A549 (cell line): ENCODE measurements around the gene TIMM23B. TPM values are rescaled to one million over a fixed set of nuclear protein-coding genes. Genes with fewer than 3 reads are reported as not detected.
A peak's percentile ranks its signal among the peaks of the same experiment; 100 is the strongest.
"Not testable (repeated sequence)": the region's sequence is repeated elsewhere in the genome, so short reads cannot be mapped to it uniquely, and the experiment has no call there.

ENCODE experiments used
- ATAC-seq, 2 experiments: fragments of 200-7000 bp in 1 of 2; fragments of >200 bp in 1 of 2; cut with Nextera tagmentation in 1 of 2; cut with Tn5 transposase in 1 of 2; 3 replicates each; pipeline versions ENCODE4 v1.8.0 to v1.9.1; 2018 to 2020; ENCODE audit warnings: mild to moderate bottlenecking in 1 of 2, moderate library complexity in 1 of 2
- CTCF ChIA-PET: fragments of 300-600 bp; sonication (Branson Sonifier 250); formaldehyde crosslinking; extraction: SDS; loops from one replicate; lab custom pipeline; 2021; ENCODE audit warnings: antibody characterized with exemption, inconsistent platforms; lab: Yijun Ruan, JAX
- POLR2A ChIA-PET: fragments of 350-600 bp; formaldehyde crosslinking; extraction: SDS; loops from one replicate; lab custom pipeline; 2021; ENCODE audit warnings: antibody characterized with exemption, inconsistent platforms; lab: Yijun Ruan, JAX
- DNase-seq, 2 experiments: peaks; one replicate each; pipeline versions ENCODE4 v3.0.0 to v3.0.0-alpha.2; 2011 to 2016; ENCODE audit warnings: low read depth in 1 of 2, low spot score in 1 of 2
- FAIRE-seq: peaks from 2 replicates; lab custom pipeline; 2011; peaks lifted over from hg19 to GRCh38; lab: Jason Lieb, UNC
- H3K27ac ChIP-seq, 2 experiments: fragments of >200 bp; sonication (Bioruptor Twin); formaldehyde crosslinking; 3 replicates each; pipeline ENCODE4 v1.5.1; 2016 to 2017
- H3K4me1 ChIP-seq: fragments of >200 bp; sonication (Bioruptor Twin); formaldehyde crosslinking; 3 replicates; pipeline ENCODE4 v1.6.1; 2016
- H3K4me2 ChIP-seq: fragments of >200 bp; sonication (Bioruptor Twin); formaldehyde crosslinking; 3 replicates; pipeline ENCODE4 v1.6.1; 2016
- H3K4me3 ChIP-seq: fragments of >200 bp; sonication (Bioruptor Twin); formaldehyde crosslinking; 3 replicates; pipeline ENCODE4 v1.5.1; 2016
- H3K9me3 ChIP-seq: fragments of >200 bp; sonication (Bioruptor Twin); formaldehyde crosslinking; 3 replicates; pipeline ENCODE4 v1.6.1; 2016
- CTCF ChIP-seq: fragments of >200 bp; sonication (Bioruptor Twin); formaldehyde crosslinking; IDR thresholded peaks from 3 replicates; pipeline ENCODE4 v1.5.1; 2016
- WGBS: methylation state at CpG from one replicate; pipeline ENCODE4 v1.1.6; 2017; ENCODE audit errors: missing lambda C conversion rate; 5-methylcytosine and 5-hydroxymethylcytosine counted together
- polyA plus RNA-seq, 4 experiments: library from polyadenylated mRNA; depleted of rRNA in 3 of 4; stranded (reverse); fragments of >200 nt; fragmentation: RNase III in 1 of 4; extraction: RNeasy Plus Mini Kit Qiagen cat#74134 plus additional on column Dnase treatment in 1 of 4; gene quantifications; 2 replicates in 3 of 4; 3 replicates in 1 of 4; pipeline ENCODE4 v1.2.3, GENCODE V29; 2011 to 2017

TIMM23B gene
- polyA plus RNA-seq, 2 of the 4 experiments (the other 2 are of a cell fraction) = 12.9 to 28.5 TPM

GRCh38 chr10:49953122-49953521 is 11.3 kb downstream of the TIMM23B start:
- not testable (repeated sequence) for FAIRE-seq, H3K9me3 ChIP-seq, DNase-seq, H3K4me2 ChIP-seq, H3K27ac ChIP-seq
- 88% methylated on average over 3 of the region's 3 CpGs for WGBS
- TF ChIP-seq CTCF = 0 out of 3 replicates have a peak, but pooled peaks have one; percentile 14
- TF ChIP-seq, all 56 proteins: peak for 1; not testable (repeated sequence) for 55
- peak; percentile 64 to 75; a peak in 4 of 6 replicates for ATAC-seq
- H3K4me3 ChIP-seq, POLR2A ChIA-PET, H3K4me1 ChIP-seq, CTCF ChIA-PET: not testable (repeated sequence)

- ATAC-seq, H3K4me1 ChIP-seq, H3K4me2 ChIP-seq, CTCF ChIA-PET, H3K27ac ChIP-seq, H3K4me3 ChIP-seq, FAIRE-seq, H3K9me3 ChIP-seq, POLR2A ChIA-PET, DNase-seq: not testable (repeated sequence)
- no CpG with 5 or more reads among the region's 37 CpGs for WGBS
Measured at GRCh38 chr10:49970331-49970857, 28.5 kb downstream of the TIMM23B start.

- POLR2A ChIA-PET, FAIRE-seq, H3K9me3 ChIP-seq, H3K27ac ChIP-seq, ATAC-seq, H3K4me2 ChIP-seq, H3K4me3 ChIP-seq, DNase-seq, CTCF ChIA-PET, H3K4me1 ChIP-seq: not testable (repeated sequence)
- 74% methylated on average over 2 of the region's 2 CpGs for WGBS
Measured at GRCh38 chr10:49971466-49971865, 29.6 kb downstream of the TIMM23B start.

GRCh38 chr10:49972094-49972493 is 30.2 kb downstream of the TIMM23B start:
- H3K9me3 ChIP-seq, H3K4me3 ChIP-seq, H3K4me1 ChIP-seq, FAIRE-seq, H3K27ac ChIP-seq, DNase-seq, CTCF ChIA-PET, ATAC-seq, H3K4me2 ChIP-seq, POLR2A ChIA-PET: not testable (repeated sequence)
- WGBS = 92% methylated on average over 3 of the region's 3 CpGs

GRCh38 chr10:49977756-49978155 is 35.9 kb downstream of the TIMM23B start:
- CTCF ChIA-PET, H3K4me3 ChIP-seq: not testable (repeated sequence)

GRCh38 chr10:49987207-49987606 is 45.4 kb downstream of the TIMM23B start:
- CTCF ChIA-PET, H3K4me3 ChIP-seq, FAIRE-seq, H3K4me2 ChIP-seq, H3K9me3 ChIP-seq, H3K27ac ChIP-seq, DNase-seq, ATAC-seq, H3K4me1 ChIP-seq, POLR2A ChIA-PET: not testable (repeated sequence)
- 92% methylated on average over 3 of the region's 3 CpGs for WGBS

More at GRCh38 chr10:49977756-49978155, 35.9 kb downstream of the TIMM23B start:
- H3K4me2 ChIP-seq, H3K4me1 ChIP-seq, POLR2A ChIA-PET, ATAC-seq, FAIRE-seq, DNase-seq, H3K9me3 ChIP-seq, H3K27ac ChIP-seq: not testable (repeated sequence)
- WGBS = 97% methylated on average over 3 of the region's 3 CpGs

- FAIRE-seq, H3K4me1 ChIP-seq, H3K4me3 ChIP-seq, CTCF ChIA-PET, ATAC-seq, H3K9me3 ChIP-seq, H3K4me2 ChIP-seq, H3K27ac ChIP-seq, DNase-seq, POLR2A ChIA-PET: not testable (repeated sequence)
- 91% methylated on average over 7 of the region's 18 CpGs for WGBS
Measured at GRCh38 chr10:49988376-49988775, 46.5 kb downstream of the TIMM23B start, which contains the start of gene AGAP6. TSS of gene AGAP6 (plus strand) at chr10:49988406. CDS start at chr10:49988716, 310 bp downstream.

GRCh38 chr10:49995321-49995720 is 53.5 kb downstream of the TIMM23B start:
- ATAC-seq, H3K27ac ChIP-seq, H3K4me3 ChIP-seq, CTCF ChIA-PET, H3K9me3 ChIP-seq, H3K4me2 ChIP-seq, H3K4me1 ChIP-seq, DNase-seq, FAIRE-seq, POLR2A ChIA-PET: not testable (repeated sequence)
- WGBS = 91% methylated on average over 5 of the region's 5 CpGs

GRCh38 chr10:50014024-50014423 is 72.2 kb downstream of the TIMM23B start:
- DNase-seq, POLR2A ChIA-PET, FAIRE-seq, H3K4me3 ChIP-seq, H3K4me2 ChIP-seq, H3K27ac ChIP-seq, H3K9me3 ChIP-seq, H3K4me1 ChIP-seq, ATAC-seq, CTCF ChIA-PET: not testable (repeated sequence)
- WGBS = 89% methylated on average over 7 of the region's 7 CpGs

- H3K9me3 ChIP-seq, FAIRE-seq, POLR2A ChIA-PET, H3K4me1 ChIP-seq, H3K27ac ChIP-seq, H3K4me3 ChIP-seq, CTCF ChIA-PET, ATAC-seq, H3K4me2 ChIP-seq, DNase-seq: not testable (repeated sequence)
- 66% methylated on average over 9 of the region's 9 CpGs for WGBS
Measured at GRCh38 chr10:50015596-50016220, 73.9 kb downstream of the TIMM23B start.
